K562 (cell line): ENCODE data around the gene C1orf56.

ENCODE experiments used
- BRD4 ChIP-seq: fragments of 200-600 bp; sonication (generic); IDR thresholded peaks from 2 replicates; pipeline ENCODE4 v1.6.1; 2017; ENCODE audit warnings: inconsistent platforms
- CEBPB ChIP-seq: fragments of 450-650 bp; IDR thresholded peaks from 2 replicates; pipeline ENCODE4 v1.6.1; 2016; ENCODE audit warnings: missing genetic modification characterization, missing compliant biosample characterization
- EHMT2 ChIP-seq: fragments of 450-650 bp; IDR thresholded peaks from 2 replicates; pipeline ENCODE4 v1.6.1; 2018; ENCODE audit warnings: antibody characterized with exemption
- FOXJ3 ChIP-seq: sonication (generic); formaldehyde crosslinking; IDR thresholded peaks from 2 replicates; pipeline ENCODE4 v1.4.0; 2020; ENCODE audit warnings: mild to moderate bottlenecking, missing genetic modification reagents
- GABPA ChIP-seq: fragments of 200-800 bp; sonication (Bioruptor generic); conservative IDR thresholded peaks from 2 replicates; pipeline ENCODE4 v1.6.1; 2016; ENCODE audit warnings: low read depth, missing genetic modification characterization, missing compliant biosample characterization
- MAX ChIP-seq: sonication (generic); formaldehyde crosslinking; IDR thresholded peaks from 2 replicates; pipeline ENCODE4 v1.9.0; 2022; ENCODE audit warnings: mild to moderate bottlenecking, missing genetic modification reagents
- PCBP1 ChIP-seq: fragments of 200-400 bp; formaldehyde crosslinking; IDR thresholded peaks from 2 replicates; pipeline ENCODE4 v1.6.1; 2018; ENCODE audit warnings: mild to moderate bottlenecking, low read depth, low read length; ENCODE audit not compliant: poor library complexity, severe bottlenecking
- RFX7 ChIP-seq: fragments of 250-450 bp; sonication (Bioruptor Pico); IDR thresholded peaks from 2 replicates; pipeline ENCODE4 v1.5.1; 2021; ENCODE audit warnings: mild to moderate bottlenecking
- SP1 ChIP-seq: sonication (generic); formaldehyde crosslinking; IDR thresholded peaks from 2 replicates; pipeline ENCODE4 v1.8.1; 2022; ENCODE audit warnings: mild to moderate bottlenecking, missing genetic modification reagents
- TCF7L2 ChIP-seq: fragments of 150-350 bp; IDR thresholded peaks from 2 replicates; pipeline ENCODE4 v1.6.1; 2016; ENCODE audit warnings: low read depth, mild to moderate bottlenecking, low read length, moderate library complexity
- ZNF140 ChIP-seq: fragments of 250-450 bp; sonication (Bioruptor Pico); IDR thresholded peaks from 2 replicates; pipeline ENCODE4 v1.8.0; 2021; ENCODE audit warnings: moderate library complexity, mild to moderate bottlenecking, inconsistent platforms
- TF ChIP-seq, protein P1 (sequence below): sonication (generic); formaldehyde crosslinking; IDR thresholded peaks from 2 replicates; pipeline ENCODE4 v1.8.0; 2022; ENCODE audit warnings: mild to moderate bottlenecking, missing genetic modification reagents

- no peak for TF ChIP-seq MAX (CRISPR knock-in tag)
- TF ChIP-seq, protein P1, sequence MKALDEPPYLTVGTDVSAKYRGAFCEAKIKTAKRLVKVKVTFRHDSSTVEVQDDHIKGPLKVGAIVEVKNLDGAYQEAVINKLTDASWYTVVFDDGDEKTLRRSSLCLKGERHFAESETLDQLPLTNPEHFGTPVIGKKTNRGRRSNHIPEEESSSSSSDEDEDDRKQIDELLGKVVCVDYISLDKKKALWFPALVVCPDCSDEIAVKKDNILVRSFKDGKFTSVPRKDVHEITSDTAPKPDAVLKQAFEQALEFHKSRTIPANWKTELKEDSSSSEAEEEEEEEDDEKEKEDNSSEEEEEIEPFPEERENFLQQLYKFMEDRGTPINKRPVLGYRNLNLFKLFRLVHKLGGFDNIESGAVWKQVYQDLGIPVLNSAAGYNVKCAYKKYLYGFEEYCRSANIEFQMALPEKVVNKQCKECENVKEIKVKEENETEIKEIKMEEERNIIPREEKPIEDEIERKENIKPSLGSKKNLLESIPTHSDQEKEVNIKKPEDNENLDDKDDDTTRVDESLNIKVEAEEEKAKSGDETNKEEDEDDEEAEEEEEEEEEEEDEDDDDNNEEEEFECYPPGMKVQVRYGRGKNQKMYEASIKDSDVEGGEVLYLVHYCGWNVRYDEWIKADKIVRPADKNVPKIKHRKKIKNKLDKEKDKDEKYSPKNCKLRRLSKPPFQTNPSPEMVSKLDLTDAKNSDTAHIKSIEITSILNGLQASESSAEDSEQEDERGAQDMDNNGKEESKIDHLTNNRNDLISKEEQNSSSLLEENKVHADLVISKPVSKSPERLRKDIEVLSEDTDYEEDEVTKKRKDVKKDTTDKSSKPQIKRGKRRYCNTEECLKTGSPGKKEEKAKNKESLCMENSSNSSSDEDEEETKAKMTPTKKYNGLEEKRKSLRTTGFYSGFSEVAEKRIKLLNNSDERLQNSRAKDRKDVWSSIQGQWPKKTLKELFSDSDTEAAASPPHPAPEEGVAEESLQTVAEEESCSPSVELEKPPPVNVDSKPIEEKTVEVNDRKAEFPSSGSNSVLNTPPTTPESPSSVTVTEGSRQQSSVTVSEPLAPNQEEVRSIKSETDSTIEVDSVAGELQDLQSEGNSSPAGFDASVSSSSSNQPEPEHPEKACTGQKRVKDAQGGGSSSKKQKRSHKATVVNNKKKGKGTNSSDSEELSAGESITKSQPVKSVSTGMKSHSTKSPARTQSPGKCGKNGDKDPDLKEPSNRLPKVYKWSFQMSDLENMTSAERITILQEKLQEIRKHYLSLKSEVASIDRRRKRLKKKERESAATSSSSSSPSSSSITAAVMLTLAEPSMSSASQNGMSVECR, result no peak
- no peak for TF ChIP-seq EHMT2
- no peak for TF ChIP-seq CEBPB (tag)
- no peak for TF ChIP-seq GABPA (tag)
- TF ChIP-seq RFX7, result no peak
- no peak for TF ChIP-seq ZNF140 (CRISPR knock-in tag)
- TF ChIP-seq SP1 (CRISPR knock-in tag), result no peak
- no peak for TF ChIP-seq FOXJ3
- no peak for TF ChIP-seq TCF7L2
- TF ChIP-seq BRD4, result no peak
- TF ChIP-seq PCBP1, result no peak
Measured at GRCh38 chr1:151058692-151059091, 11.1 kb downstream of the C1orf56 start.
